Measurements from ENCODE around the gene AEBP2. TPM values are rescaled to one million over a fixed set of nuclear protein-coding genes. Genes with fewer than 3 reads are reported as not detected.
"Not testable (repeated sequence)": the region's sequence is repeated elsewhere in the genome, so short reads cannot be mapped to it uniquely, and the experiment has no call there.

Gene AEBP2
- total and polyA plus RNA-seq, 2 donors (not counting 3 experiments of a cell fraction or from before 2014, with no cell fraction given): 8.8 to 42.2 TPM

DNA sequence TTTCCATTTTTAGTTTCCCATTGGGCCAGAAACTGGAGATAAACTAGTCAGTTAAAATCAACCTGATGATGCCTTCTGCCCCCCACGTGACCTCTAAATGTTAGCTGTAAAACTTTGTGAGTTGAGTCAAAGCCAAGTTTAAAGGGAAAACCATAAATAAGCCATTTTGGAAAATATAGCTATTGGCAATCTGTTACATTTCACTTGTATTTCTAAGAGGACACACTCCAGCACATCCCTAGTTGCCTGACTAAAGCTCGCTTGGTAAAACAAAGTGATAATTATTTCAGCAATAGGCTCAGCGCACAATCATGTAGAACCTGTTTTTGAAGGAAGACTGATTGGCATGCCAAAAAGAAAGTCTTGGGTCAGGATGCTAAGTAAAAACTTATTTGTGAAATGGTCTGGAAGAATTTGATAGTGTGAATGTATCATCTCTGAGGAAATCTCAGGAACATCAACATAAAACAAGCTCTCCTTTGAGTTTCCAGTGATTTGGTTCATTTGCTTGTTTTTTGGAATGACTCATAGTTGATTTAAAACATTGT is 49.2 kb upstream of the AEBP2 start:
- no peak overlapping the region for H3K27ac ChIP-seq (ENCODE audit: insufficient read depth, low read depth, low read length)
- no peak for TF ChIP-seq MYC (IDR thresholded peaks at IDR 0.05; ENCODE audit: low read depth, low read length)
- TF ChIP-seq POLR2AphosphoS5 (IDR thresholded peaks at IDR 0.05; ENCODE audit: insufficient read depth, low read depth, low read length): no peak
- TF ChIP-seq EZH2 (IDR thresholded peaks at IDR 0.05; ENCODE audit: borderline replicate concordance, low read depth, low read length, severe bottlenecking): no peak
- TF ChIP-seq, protein P1, sequence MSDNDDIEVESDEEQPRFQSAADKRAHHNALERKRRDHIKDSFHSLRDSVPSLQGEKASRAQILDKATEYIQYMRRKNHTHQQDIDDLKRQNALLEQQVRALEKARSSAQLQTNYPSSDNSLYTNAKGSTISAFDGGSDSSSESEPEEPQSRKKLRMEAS (IDR thresholded peaks at IDR 0.05; ENCODE audit: insufficient read depth, insufficient read length): no peak
- no peak for TF ChIP-seq JUN (IDR thresholded peaks at IDR 0.05; ENCODE audit: borderline replicate concordance, insufficient read depth, insufficient read length, low read depth)
- no peaks in the 10 kb centered on the region for H4K20me1 ChIP-seq (replicated peaks; ENCODE audit: control insufficient read depth, extremely low read depth, insufficient read depth, low read length)
- H3K27me3 ChIP-seq (ENCODE audit: control insufficient read depth in 2 of 2, insufficient read depth in 2 of 2, low read length in 2 of 2): no peaks in the 10 kb centered on the region
- no peak overlapping the region for H2AFZ ChIP-seq (ENCODE audit: low read depth, low read length)
- intact Hi-C loops (cut with micrococcal nuclease): no loop called here
- H3K9ac ChIP-seq (replicated peaks; ENCODE audit: extremely low read depth, insufficient read depth, low read length): no peak overlapping the region
- no peak for DNase-seq (ENCODE audit: low read depth, low spot score)
- no TSS peak for BruUV-seq (replicated peaks)
- CTCF ChIA-PET: interaction anchor here (1.0 kb wide), 1 partner anchor 15 kb away, joined by 5 read pairs; no protein-coding TSS in a partner anchor
- no peak for FAIRE-seq
- H3K9me3 ChIP-seq (replicated peaks; ENCODE audit: control insufficient read depth, insufficient read depth, low read length): no peaks in the 10 kb centered on the region
- H3K79me2 ChIP-seq (ENCODE audit: control insufficient read depth, insufficient read depth, low read length): no peaks in the 10 kb centered on the region
- H3K4me3 ChIP-seq (replicated peaks in 1 of 3; ENCODE audit: insufficient read depth in 1 of 3, low read depth in 1 of 3, low read length in 3 of 3): no peak overlapping the region
- POLR2A ChIA-PET: no interaction called here
- H3K4me1 ChIP-seq (ENCODE audit: control insufficient read depth, extremely low read depth, insufficient read depth, low read length): no peaks in the 10 kb centered on the region
- H3K4me2 ChIP-seq (ENCODE audit: insufficient read depth, low read length): no peak overlapping the region
- H3K36me3 ChIP-seq (ENCODE audit: control insufficient read depth in 2 of 2, extremely low read depth in 1 of 2, insufficient read depth in 2 of 2, low read length in 2 of 2): no peaks in the 10 kb centered on the region
- H3K9me1 ChIP-seq (replicated peaks; ENCODE audit: control insufficient read depth, extremely low read depth, insufficient read depth, low read length): no peaks in the 10 kb centered on the region
- dilution Hi-C loops (cut with MboI; ENCODE audit: extremely low pct_ligation_motif_present, low sequenced_read_pairs): no loop called here

DNA sequence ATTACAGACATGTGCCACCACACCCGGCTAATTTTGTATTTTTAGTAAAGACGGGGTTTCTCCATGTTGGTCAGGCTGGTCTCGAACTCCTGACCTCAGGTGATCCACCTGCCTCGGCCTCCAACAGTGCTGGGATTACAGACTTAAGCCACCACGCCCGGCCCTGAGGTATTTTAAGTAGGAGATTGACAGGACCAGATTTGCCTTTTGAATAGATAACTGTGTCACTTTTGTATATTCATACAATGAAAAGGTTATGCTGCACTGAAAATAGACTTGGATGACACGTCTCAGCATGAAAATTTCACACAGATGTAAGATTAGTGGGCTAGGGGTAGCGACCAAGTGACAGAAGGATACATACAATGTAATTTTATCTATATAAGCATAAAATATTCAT is 46.6 kb upstream of the AEBP2 start:
- intact Hi-C loops (cut with micrococcal nuclease); H4K20me1 ChIP-seq (replicated peaks; ENCODE audit: control insufficient read depth, extremely low read depth, insufficient read depth, low read length); H3K9ac ChIP-seq (replicated peaks; ENCODE audit: extremely low read depth, insufficient read depth, low read length); H3K4me2 ChIP-seq (ENCODE audit: insufficient read depth, low read length); H3K79me2 ChIP-seq (ENCODE audit: control insufficient read depth, insufficient read depth, low read length); FAIRE-seq; H3K27ac ChIP-seq (ENCODE audit: insufficient read depth, low read depth, low read length); dilution Hi-C loops (cut with MboI; ENCODE audit: extremely low pct_ligation_motif_present, low sequenced_read_pairs); DNase-seq (ENCODE audit: low read depth, low spot score); H3K4me1 ChIP-seq (ENCODE audit: control insufficient read depth, extremely low read depth, insufficient read depth, low read length); H3K4me3 ChIP-seq (replicated peaks in 1 of 3; ENCODE audit: insufficient read depth in 1 of 3, low read depth in 1 of 3, low read length in 3 of 3); CTCF ChIA-PET; H3K9me3 ChIP-seq (replicated peaks; ENCODE audit: control insufficient read depth, insufficient read depth, low read length); BruUV-seq (replicated peaks); H3K36me3 ChIP-seq (ENCODE audit: control insufficient read depth in 2 of 2, extremely low read depth in 1 of 2, insufficient read depth in 2 of 2, low read length in 2 of 2); H2AFZ ChIP-seq (ENCODE audit: low read depth, low read length); H3K9me1 ChIP-seq (replicated peaks; ENCODE audit: control insufficient read depth, extremely low read depth, insufficient read depth, low read length); H3K27me3 ChIP-seq (ENCODE audit: control insufficient read depth in 2 of 2, insufficient read depth in 2 of 2, low read length in 2 of 2); POLR2A ChIA-PET: not testable (repeated sequence)

Measured in endothelial cell of umbilical vein (primary cell).